Lower leg skin (tissue), 4 donors: Measurements from ENCODE around the gene SCRG1. TPM values are rescaled to one million over a fixed set of nuclear protein-coding genes. Genes with fewer than 3 reads are reported as not detected.

Experiments
- DNase-seq, 2 donors: peaks; one replicate each; pipeline ENCODE4 v3.0.0-alpha.2; 2019; ENCODE audit warnings: low spot score in 2 of 2
- H3K4me3 ChIP-seq: fragments of 200-600 bp; sonication (generic); 2 replicates; pipeline ENCODE4 v1.5.1; 2017; ENCODE audit warnings: mild to moderate bottlenecking, low read depth; ENCODE audit not compliant: poor library complexity, severe bottlenecking
- POLR2A ChIP-seq, 2 donors: fragments of 450-650 bp; IDR thresholded peaks; one replicate each; pipeline ENCODE4 v1.6.1; 2016 to 2017; ENCODE audit warnings: antibody characterized with exemption in 2 of 2, mild to moderate bottlenecking in 1 of 2, moderate library complexity in 1 of 2
- WGBS, 2 donors: methylation state at CpG; one replicate each; pipeline ENCODE4 v1.1.5; 2018; 5-methylcytosine and 5-hydroxymethylcytosine counted together
- intact Hi-C: fragments of 100-400 bp; cut with DNase I; formaldehyde crosslinking; loops from one replicate; pipeline ENCODE4 v1.15.0; 2023; ENCODE audit warnings: low total_unique reads
- total RNA-seq, 4 donors: library from RNA; depleted of rRNA; stranded (reverse); fragments of >200 nt; gene quantifications; one replicate each; pipeline ENCODE4 v1.1.0, GENCODE V29; 2016
- TF ChIP-seq, protein P1 (sequence below), 3 donors: fragments of 450-650 bp; IDR thresholded peaks; one replicate each; pipeline ENCODE4 v1.5.1; 2016; ENCODE audit warnings: antibody characterized with exemption in 3 of 3, mild to moderate bottlenecking in 3 of 3, moderate library complexity in 2 of 3

The SCRG1 gene
- total RNA-seq, 4 donors from 2014 or later, result 0.71 TPM; not detected in 3

DNA sequence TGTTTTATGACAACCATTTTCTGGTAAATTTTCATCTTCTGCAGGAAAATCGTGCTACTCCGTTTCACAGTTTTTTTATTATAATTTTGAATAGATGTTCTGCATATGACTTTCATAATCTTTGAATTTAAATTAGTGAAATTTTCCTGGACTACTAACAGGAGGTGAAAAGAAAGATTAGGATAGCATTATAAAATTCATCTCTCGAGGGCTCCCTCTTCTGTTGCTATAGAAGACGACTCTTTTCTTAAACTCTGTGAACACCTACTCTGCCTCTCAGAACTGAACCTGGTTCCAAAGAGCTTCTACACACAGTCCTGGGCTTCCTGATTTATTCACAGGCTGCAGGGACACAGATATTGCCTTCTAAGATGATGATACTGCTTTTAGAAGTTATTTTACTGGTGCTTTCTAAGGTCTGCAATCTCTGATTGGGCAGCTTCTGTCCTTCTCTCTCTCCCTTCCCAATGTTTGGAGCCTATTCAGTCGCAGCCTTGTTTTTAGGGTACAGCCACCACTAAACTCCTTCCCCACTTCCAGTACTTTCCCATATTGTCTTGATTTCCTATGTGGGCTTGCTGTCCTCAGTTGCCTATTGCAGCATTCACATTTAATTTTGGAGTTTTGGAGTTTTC is 38.2 kb downstream of the SCRG1 start:
- H3K4me3 ChIP-seq, result no peak overlapping the region
- no peak for DNase-seq
- no peak for TF ChIP-seq POLR2A (IDR thresholded peaks at IDR 0.05)
- TF ChIP-seq, protein P1, sequence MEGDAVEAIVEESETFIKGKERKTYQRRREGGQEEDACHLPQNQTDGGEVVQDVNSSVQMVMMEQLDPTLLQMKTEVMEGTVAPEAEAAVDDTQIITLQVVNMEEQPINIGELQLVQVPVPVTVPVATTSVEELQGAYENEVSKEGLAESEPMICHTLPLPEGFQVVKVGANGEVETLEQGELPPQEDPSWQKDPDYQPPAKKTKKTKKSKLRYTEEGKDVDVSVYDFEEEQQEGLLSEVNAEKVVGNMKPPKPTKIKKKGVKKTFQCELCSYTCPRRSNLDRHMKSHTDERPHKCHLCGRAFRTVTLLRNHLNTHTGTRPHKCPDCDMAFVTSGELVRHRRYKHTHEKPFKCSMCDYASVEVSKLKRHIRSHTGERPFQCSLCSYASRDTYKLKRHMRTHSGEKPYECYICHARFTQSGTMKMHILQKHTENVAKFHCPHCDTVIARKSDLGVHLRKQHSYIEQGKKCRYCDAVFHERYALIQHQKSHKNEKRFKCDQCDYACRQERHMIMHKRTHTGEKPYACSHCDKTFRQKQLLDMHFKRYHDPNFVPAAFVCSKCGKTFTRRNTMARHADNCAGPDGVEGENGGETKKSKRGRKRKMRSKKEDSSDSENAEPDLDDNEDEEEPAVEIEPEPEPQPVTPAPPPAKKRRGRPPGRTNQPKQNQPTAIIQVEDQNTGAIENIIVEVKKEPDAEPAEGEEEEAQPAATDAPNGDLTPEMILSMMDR (IDR thresholded peaks at IDR 0.05), result no peak
- WGBS, 2 donors, result 55 to 60% methylated on average over 5 of the region's 5 CpGs
- intact Hi-C loops, result no loop called here

DNA sequence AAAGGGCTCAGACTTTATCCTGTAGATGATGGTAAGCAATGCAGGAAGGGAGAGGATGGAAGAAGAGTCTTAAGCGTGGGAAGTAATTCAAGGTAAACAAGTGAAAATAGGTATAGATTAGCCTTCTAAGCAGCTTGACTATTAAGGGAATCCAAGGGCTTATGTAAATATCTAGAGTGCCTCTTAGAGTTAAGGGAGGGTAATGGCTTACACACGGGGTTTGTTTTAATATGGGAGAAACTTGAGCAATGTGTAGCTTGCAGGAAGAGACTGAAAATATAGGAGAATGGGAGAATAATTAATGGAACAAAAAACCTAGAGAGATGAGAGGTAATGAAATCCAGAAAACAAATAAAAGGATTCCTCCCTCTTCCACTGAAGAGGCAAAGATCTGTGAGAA is 41.0 kb downstream of the SCRG1 start:
- TF ChIP-seq, protein P1 (IDR thresholded peaks at IDR 0.05), result no peak
- no peak for TF ChIP-seq POLR2A (IDR thresholded peaks at IDR 0.05)
- H3K4me3 ChIP-seq, result no peak overlapping the region
- WGBS, 2 donors, result 84 to 87% methylated on average over 2 of the region's 2 CpGs
- intact Hi-C loops, result no loop called here
- no peak for DNase-seq

DNA sequence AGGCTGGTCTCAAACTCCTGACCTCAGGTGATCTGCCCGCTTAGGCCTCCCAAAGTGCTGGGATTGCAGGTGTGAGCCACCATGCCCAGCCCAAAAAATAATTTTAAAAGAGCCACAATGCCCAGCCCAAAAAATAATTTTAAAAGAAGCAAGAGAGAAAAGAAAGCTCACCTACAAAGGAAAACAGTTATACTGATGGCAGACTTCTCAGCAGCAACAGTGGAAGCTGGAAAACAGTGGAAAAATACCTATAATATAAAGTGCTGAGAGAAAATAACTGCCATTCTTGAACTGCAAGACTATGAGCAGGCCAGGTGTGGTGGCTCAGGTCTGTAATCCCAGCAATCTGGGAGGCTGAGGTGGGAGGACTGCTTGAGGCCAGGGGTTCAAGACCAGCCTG is 51.4 kb downstream of the SCRG1 start:
- no peak overlapping the region for H3K4me3 ChIP-seq
- intact Hi-C loops, result no loop called here
- 94 to 100% methylated on average over 1 of the region's 1 CpG for WGBS, 2 donors
- DNase-seq, result no peak
- TF ChIP-seq POLR2A (IDR thresholded peaks at IDR 0.05), result no peak
- TF ChIP-seq, protein P1 (IDR thresholded peaks at IDR 0.05), result no peak

DNA sequence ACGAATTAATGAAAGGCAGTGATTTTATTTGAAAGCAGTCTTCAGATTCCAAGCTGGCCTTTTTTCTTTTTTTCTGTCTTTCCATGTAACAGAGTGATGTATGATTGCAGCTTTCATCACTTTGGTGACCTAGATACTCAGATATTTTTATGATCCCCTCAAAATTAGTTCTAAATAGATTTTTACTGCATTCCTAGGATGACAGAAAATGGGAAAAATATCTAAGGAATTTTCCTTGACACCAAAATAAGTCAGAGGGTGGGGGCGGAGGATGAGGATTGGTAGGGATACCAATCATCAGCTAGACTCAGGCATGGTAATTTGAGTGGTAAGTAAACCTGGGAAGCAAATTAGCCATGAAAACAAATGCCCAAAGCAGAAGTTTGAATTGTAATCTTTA is 52.8 kb downstream of the SCRG1 start:
- 45 to 63% methylated on average over 2 of the region's 2 CpGs for WGBS, 2 donors
- TF ChIP-seq, protein P1 (IDR thresholded peaks at IDR 0.05), result no peak
- no peak for TF ChIP-seq POLR2A (IDR thresholded peaks at IDR 0.05)
- intact Hi-C loops, result no loop called here

DNA sequence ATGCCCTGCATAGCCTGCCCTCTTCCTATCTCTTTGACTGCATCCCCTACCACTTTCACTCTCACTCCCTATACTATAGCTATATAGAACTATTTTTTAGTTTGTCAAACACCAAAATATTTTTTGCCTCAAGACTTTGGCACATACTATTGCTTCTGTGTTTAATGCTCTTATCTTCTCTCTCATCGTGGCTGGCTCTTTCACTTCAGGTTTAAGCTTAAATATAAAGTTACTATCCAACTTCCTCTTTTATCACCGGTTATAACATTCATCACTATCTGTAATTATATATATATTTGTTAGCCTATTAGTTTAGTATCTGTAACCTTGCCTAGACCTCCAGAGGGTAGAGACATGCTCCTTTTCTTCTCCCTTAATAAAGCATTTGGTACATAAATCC is 53.3 kb downstream of the SCRG1 start:
- TF ChIP-seq POLR2A (IDR thresholded peaks at IDR 0.05), result no peak
- TF ChIP-seq, protein P1 (IDR thresholded peaks at IDR 0.05), result no peak
- H3K4me3 ChIP-seq, result no peak overlapping the region
- 28 to 33% methylated on average over 2 of the region's 2 CpGs for WGBS, 2 donors
- intact Hi-C loops, result no loop called here
- no peak for DNase-seq

More for the DNA sequence above, 52.8 kb downstream of the SCRG1 start:
- H3K4me3 ChIP-seq, result no peak overlapping the region
- no peak for DNase-seq

DNA sequence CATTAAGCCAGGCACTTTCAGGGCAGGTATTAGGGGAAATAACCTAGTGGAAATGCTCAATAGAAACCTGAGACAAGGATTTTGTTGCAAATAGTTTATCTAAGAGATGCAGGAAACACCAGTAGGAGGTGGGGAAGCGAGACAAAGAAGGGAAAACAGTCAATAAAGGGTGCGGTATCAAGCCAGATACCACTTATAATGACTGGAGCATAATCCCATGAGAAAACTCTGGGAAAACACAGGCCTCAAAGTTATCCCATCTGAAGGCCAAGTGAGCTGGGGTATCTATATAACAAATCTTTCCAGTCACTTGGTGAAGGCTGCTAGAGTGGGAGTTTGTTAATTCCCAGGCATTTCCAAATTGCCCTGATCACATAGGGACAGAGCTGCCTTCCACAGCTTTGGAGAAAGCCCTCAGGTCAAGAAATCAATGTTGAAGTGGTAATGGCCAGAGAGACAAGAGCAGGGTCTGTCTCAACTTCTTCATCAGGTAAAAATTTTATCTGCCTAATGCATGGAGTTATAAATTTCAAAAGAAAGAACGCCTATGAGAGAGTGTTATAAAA is 55.0 kb downstream of the SCRG1 start:
- intact Hi-C loops, result no loop called here

More for the DNA sequence above, 55.0 kb downstream of the SCRG1 start:
- DNase-seq, result no peak
- TF ChIP-seq, protein P1 (IDR thresholded peaks at IDR 0.05), result no peak
- no peak for TF ChIP-seq POLR2A (IDR thresholded peaks at IDR 0.05)
- WGBS, 2 donors, result 90 to 91% methylated on average over 3 of the region's 3 CpGs
- no peak overlapping the region for H3K4me3 ChIP-seq
